SJCRH30 (cell line): ENCODE results near the gene FAM120B. TPM values are rescaled to one million over a fixed set of nuclear protein-coding genes. Genes with fewer than 3 reads are reported as not detected.
A peak's percentile ranks its signal among the peaks of the same experiment; 100 is the strongest.
"Not testable (repeated sequence)": the region's sequence is repeated elsewhere in the genome, so short reads cannot be mapped to it uniquely, and the experiment has no call there.

Source experiments
- DNase-seq, 2 experiments: peaks; one replicate each; pipeline ENCODE4 v3.0.0-alpha.2; 2015 to 2020
- H3K27ac ChIP-seq: fragments of 250-450 bp; sonication (Bioruptor Pico); 2 replicates; pipeline ENCODE4 v1.5.1; 2020; ENCODE audit warnings: mild to moderate bottlenecking, moderate library complexity
- H3K27me3 ChIP-seq: fragments of 250-450 bp; sonication (Bioruptor Pico); 2 replicates; pipeline ENCODE4 v1.5.1; 2020; ENCODE audit warnings: mild to moderate bottlenecking, moderate library complexity
- H3K36me3 ChIP-seq: fragments of 250-450 bp; sonication (Bioruptor Pico); 2 replicates; pipeline ENCODE4 v1.5.1; 2020; ENCODE audit warnings: mild to moderate bottlenecking, moderate library complexity
- H3K4me1 ChIP-seq: fragments of 250-450 bp; sonication (Bioruptor Pico); 2 replicates; pipeline ENCODE4 v1.5.1; 2020; ENCODE audit warnings: mild to moderate bottlenecking, moderate library complexity
- H3K4me3 ChIP-seq: fragments of 250-450 bp; sonication (Bioruptor Pico); 2 replicates; pipeline ENCODE4 v1.5.1; 2020; ENCODE audit warnings: mild to moderate bottlenecking, moderate library complexity
- H3K9me3 ChIP-seq: fragments of 250-450 bp; sonication (Bioruptor Pico); replicated peaks from 2 replicates; pipeline ENCODE4 v1.5.1; 2020; ENCODE audit warnings: mild to moderate bottlenecking, moderate library complexity
- total RNA-seq: library from RNA; depleted of rRNA; stranded (reverse); fragments of >200 nt; shearing (Covaris generic); gene quantifications from 2 replicates; pipeline ENCODE4 v1.2.3, GENCODE V29; 2014

Gene FAM120B
- total RNA-seq, 1 experiment from 2014 or later, result 21.4 TPM

DNA sequence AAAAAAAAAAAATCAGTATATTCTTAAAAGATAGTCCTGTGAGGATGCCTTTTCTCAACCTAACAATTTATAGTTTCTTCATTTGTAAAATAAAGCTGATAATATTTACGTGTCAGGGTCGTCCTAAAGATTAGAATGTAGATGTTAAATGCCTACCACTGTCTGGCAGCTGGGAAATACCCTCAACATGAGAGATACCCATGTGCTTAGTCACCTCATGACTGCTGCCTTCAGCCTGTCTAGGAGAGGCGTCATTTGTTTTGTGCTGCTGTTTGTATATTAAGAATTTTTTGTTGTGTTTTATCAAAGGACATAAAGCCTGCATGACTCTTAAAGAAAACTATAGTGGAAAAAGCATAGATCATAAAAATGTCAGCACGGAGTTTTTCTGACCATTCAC, 9.5 kb downstream of the FAM120B start:
- H3K9me3 ChIP-seq, result no peaks in the 10 kb centered on the region
- no peak overlapping the region for H3K4me3 ChIP-seq
- peaks cover 4% of the 10 kb centered on the region; the same call in 1 of the 2 replicates for H3K4me1 ChIP-seq
- H3K27ac ChIP-seq, result no peak overlapping the region
- H3K27me3 ChIP-seq, result no peaks in the 10 kb centered on the region
- H3K36me3 ChIP-seq, result peaks cover 16% of the 10 kb centered on the region
- DNase-seq, result no peak

DNA sequence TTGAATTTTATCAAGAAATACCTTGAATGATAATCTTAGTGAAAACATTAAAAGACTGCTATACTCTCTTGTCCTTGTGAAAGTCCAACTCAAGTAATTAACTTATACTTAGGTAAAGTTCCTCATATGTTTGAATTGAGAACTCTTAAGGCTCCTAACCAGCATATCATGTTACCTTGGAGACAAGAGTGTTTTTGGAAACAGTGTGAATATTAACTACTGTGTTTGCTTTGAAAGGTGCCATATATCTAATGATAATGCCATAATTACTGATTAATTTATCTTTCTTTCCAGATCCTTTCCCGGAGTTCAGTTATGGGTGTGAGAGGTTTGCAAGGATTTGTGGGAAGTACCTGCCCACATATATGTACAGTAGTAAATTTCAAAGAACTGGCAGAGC, 10.5 kb downstream of the FAM120B start:
- H3K27me3 ChIP-seq, result no peaks in the 10 kb centered on the region
- H3K9me3 ChIP-seq, result no peaks in the 10 kb centered on the region
- peaks cover 4% of the 10 kb centered on the region; the same call in 1 of the 2 replicates for H3K4me1 ChIP-seq
- peaks cover 22% of the 10 kb centered on the region for H3K36me3 ChIP-seq
- no peak for DNase-seq
- no peak overlapping the region for H3K4me3 ChIP-seq
- H3K27ac ChIP-seq, result no peak overlapping the region

DNA sequence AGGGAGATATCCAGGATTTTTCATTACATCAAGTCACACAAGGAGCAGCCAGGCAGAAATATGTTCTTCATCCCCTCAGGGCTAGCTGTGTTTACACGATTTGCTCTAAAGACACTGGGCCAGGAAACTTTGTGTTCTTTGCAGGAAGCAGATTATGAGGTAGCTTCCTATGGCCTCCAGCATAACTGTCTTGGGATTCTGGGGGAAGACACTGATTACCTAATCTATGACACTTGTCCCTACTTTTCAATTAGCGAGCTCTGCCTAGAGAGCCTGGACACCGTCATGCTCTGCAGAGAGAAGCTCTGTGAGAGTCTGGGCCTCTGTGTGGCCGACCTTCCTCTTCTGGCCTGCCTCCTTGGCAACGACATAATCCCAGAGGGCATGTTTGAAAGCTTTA, 11.2 kb downstream of the FAM120B start:
- no peak overlapping the region for H3K27ac ChIP-seq
- no peak overlapping the region for H3K4me3 ChIP-seq
- peaks cover 24% of the 10 kb centered on the region for H3K36me3 ChIP-seq
- no peaks in the 10 kb centered on the region for H3K9me3 ChIP-seq
- no peaks in the 10 kb centered on the region for H3K27me3 ChIP-seq
- no peak for DNase-seq
- H3K4me1 ChIP-seq, result peaks cover 4% of the 10 kb centered on the region; the same call in 1 of the 2 replicates

DNA sequence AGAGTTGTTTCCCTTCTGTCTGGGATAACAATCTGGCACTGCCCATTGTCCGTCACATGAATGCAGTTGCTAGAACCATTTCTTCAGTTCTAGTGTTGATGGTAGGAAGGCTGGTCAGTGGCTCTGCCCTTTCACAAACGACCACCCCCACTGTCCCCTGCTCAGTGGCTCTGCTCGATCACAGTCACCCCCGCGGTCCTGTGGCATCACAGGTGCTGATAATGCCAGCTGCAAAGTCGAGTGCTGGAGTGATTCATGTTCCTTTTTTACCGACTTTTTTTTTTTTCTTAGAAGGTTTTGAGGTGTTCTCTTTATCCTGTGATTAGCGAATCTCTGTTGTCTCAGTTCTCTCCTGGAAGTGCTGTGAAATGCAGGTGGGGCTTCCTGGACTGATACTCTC, 22.8 kb downstream of the FAM120B start:
- DNase-seq, result no peak
- Histone ChIP-seq H3K27me3 (no peaks in the 10 kb centered on the region), H3K4me3 (no peak overlapping the region), H3K4me1 (no peaks in the 10 kb centered on the region), H3K27ac (no peak overlapping the region), H3K9me3 (no peaks in the 10 kb centered on the region), H3K36me3 (peaks cover 34% of the 10 kb centered on the region)

DNA sequence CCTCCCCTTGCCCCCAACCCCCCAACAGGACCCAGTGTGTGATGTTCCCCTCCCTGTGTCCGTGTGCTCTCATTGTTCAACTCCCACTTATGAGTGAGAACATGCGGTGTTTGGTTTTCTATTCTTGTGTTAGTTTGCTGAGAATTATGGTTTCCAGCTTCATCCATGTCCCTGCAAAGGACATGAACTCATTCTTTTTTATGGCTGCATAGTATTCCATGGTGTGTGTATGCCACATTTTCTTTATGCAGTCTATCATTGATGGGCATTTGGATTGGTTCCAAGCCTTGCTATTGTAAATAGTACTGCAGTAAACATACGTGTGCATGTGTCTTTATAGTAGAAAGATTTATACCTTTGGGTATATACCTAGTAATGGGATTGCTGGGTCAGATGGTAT, 28.6 kb downstream of the FAM120B start:
- H3K36me3 ChIP-seq, result peaks cover 20% of the 10 kb centered on the region
- not testable (repeated sequence) for H3K27me3 ChIP-seq, H3K27ac ChIP-seq, H3K9me3 ChIP-seq, H3K4me1 ChIP-seq, DNase-seq, H3K4me3 ChIP-seq

DNA sequence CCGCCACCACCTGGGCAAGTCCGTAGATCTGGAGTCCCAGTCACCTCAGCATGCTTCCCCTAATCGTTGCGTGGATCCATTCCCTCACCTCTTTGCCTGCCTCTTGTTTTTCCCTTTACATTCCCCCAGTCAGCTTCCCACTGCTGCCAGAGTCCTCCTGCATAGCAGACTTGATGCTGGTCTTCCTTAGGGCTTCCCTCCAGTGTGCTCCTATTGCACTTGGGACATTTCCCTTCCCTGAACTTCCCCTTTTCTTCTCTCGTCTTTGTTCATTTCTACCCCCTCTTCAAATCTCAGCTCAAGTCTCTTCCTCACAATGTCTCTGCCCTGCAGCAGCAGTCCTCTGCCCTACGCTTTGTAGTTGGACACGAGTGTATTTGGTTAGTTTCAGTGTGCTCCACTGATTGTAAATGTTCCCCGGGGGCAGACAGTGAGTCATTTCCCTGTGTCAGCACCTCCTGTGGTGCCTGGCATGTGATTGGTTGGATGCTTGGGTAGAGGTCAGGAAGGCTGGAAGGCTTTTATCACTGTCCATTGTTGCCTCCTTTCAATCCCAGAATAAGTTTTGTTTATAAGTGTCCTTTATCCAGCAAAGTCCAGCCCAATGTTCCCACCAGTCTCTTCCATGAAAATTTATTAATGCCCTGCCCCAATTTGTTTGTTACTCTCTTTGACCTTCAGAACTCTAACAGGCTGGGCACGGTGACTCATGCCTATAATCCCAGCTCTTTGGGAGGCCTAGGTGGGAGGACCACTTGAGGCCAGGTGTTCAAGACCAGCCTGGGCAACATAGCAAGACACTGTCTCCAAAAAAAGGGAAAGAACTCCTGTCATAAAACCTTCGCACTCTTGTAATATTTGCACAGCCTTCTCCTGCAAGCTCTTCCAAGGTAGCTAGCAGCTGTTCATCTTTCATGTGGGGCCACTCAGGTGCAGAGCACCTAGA, 38.3 kb downstream of the FAM120B start:
- no peaks in the 10 kb centered on the region for H3K4me1 ChIP-seq
- no peaks in the 10 kb centered on the region for H3K27me3 ChIP-seq
- no peak overlapping the region for H3K27ac ChIP-seq
- peaks cover 27% of the 10 kb centered on the region for H3K36me3 ChIP-seq
- H3K4me3 ChIP-seq, result no peak overlapping the region
- peak; percentile 46 to 48 for DNase-seq
- no peaks in the 10 kb centered on the region for H3K9me3 ChIP-seq

DNA sequence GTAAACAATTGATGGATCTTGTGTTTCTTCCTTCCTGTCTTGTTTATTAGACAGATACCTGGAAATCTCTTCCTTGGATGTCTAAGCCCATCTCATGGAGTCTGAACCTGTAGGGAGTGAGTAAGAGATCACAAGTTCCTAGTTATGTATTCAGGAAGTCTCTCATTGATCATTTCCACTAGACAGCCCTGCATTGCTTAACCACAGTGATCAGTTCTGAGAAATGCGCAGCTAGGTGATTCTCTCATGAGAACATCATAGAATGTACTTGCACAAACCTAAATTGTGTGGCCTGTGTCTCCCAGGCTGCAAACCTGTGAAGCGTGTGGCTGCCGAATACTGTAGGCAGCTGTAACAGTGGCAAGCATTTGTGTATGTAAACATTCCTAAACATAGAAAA, 39.1 kb downstream of the FAM120B start:
- no peak overlapping the region for H3K4me3 ChIP-seq
- no peak for DNase-seq
- peaks cover 35% of the 10 kb centered on the region for H3K36me3 ChIP-seq
- no peaks in the 10 kb centered on the region for H3K27me3 ChIP-seq
- no peak overlapping the region for H3K27ac ChIP-seq
- no peaks in the 10 kb centered on the region for H3K9me3 ChIP-seq
- H3K4me1 ChIP-seq, result no peaks in the 10 kb centered on the region

DNA sequence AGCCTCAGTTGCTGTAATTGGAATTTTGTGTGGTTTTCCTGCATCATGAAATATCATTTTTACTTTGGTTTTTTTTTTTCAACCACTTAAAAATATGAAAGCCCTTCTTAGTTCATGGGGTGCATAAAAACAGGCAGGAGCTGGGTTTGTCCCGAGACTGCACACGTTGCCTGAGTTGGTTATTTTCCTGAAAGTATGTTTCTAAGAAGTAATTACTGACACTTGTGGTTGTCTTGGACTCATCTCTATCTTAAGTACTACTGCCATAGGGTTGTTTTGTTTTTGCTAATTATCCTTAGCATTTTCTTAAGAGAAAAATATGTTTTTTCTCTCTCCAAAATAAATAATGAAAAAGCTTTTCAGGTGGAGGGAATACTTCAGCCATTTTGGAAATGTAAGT, 40.1 kb downstream of the FAM120B start:
- Histone ChIP-seq H3K27me3 (no peaks in the 10 kb centered on the region), H3K27ac (no peak overlapping the region), H3K4me1 (no peaks in the 10 kb centered on the region), H3K36me3 (peaks cover 43% of the 10 kb centered on the region), H3K4me3 (no peak overlapping the region), H3K9me3 (peaks cover 2% of the 10 kb centered on the region; the same call in 1 of the 2 replicates)
- DNase-seq, result no peak

DNA sequence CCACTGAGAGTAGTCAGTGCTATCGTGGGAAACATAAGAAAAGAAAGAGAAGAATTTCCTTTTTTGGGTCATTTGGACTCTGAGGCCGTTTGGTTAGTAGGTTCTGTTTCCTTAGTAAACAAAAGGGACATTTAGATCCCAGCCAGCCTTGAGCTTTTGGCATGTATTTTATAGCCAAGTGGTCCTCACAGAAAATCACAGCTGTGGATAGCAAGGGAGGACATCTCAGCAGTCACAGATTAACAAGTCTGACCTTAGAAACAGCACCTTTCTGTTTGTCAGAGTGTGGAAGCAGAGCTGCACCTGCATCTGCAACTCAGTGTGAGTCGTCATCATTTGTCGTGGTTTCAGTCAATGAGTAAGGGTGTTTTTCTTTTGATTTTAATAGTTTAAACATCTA, 40.5 kb downstream of the FAM120B start:
- no peaks in the 10 kb centered on the region for H3K27me3 ChIP-seq
- peaks cover 4% of the 10 kb centered on the region; the same call in 1 of the 2 replicates for H3K9me3 ChIP-seq

DNA sequence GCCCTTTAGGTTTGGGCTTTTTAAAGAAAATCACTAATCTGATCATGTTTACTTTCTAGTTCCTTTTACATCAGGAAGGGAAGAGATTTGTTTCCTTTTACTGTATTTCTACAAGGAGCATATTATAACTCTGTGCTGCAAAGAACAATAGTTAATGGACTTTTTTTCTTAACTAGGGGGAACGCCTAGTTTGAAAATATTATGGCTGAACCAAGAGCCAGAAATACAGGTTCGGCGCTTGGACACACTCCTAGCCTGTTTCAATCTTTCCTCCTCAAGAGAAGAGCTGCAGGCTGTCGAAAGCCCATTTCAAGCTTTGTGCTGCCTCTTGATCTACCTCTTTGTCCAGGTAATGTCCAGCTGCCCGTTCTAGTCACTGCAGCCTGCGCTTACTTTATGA, 41.4 kb downstream of the FAM120B start:
- Histone ChIP-seq H3K36me3 (peaks cover 47% of the 10 kb centered on the region), H3K4me3 (no peak overlapping the region), H3K27me3 (no peaks in the 10 kb centered on the region), H3K27ac (no peak overlapping the region), H3K4me1 (no peaks in the 10 kb centered on the region), H3K9me3 (peaks cover 4% of the 10 kb centered on the region; the same call in 1 of the 2 replicates)
- DNase-seq, result no peak

More for the DNA sequence above, 40.5 kb downstream of the FAM120B start:
- Histone ChIP-seq H3K4me3 (no peak overlapping the region), H3K4me1 (no peaks in the 10 kb centered on the region), H3K36me3 (peaks cover 47% of the 10 kb centered on the region), H3K27ac (no peak overlapping the region)
- no peak for DNase-seq

DNA sequence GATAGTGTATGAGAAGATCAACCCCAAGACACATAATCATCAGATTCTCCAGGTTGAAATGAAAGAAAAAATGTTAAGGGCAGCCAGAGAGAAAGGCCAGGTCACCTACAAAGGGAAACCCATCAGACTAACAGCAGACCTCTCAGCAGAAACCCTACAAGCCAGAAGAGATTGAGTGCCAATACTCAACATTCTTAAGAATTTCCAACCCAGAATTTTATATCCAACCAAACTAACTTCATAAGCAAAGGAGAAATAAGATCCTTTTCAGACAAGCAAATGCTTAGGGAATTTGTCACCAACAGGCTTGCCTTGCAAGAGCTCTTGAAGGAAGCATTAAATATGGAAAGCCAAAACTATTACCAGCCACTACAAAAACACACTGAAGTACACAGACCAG, 44.9 kb downstream of the FAM120B start:
- peaks cover 37% of the 10 kb centered on the region for H3K36me3 ChIP-seq
- H3K4me3 ChIP-seq, H3K27ac ChIP-seq, H3K4me1 ChIP-seq, DNase-seq, H3K9me3 ChIP-seq, H3K27me3 ChIP-seq: not testable (repeated sequence)

DNA sequence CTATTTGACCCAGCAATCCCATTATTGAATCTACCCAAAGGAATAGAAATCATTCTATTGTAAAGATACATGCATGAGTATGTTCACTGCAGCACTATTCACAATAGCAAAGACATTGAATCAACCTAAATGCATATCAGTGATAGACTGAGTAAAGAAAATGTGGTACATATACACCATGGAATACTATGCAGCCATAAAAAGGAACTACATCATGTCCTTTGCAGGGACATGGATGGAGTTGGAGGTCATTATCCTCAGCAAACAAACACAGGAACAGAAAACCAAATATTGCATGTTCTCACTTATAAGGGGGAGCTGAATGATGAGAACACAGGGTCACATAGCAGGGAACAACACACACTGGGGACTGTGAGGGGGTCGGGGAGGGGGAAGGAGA, 48.6 kb downstream of the FAM120B start:
- not testable (repeated sequence) for H3K27me3 ChIP-seq, H3K9me3 ChIP-seq, H3K4me1 ChIP-seq, H3K4me3 ChIP-seq, DNase-seq, H3K27ac ChIP-seq
- peaks cover 24% of the 10 kb centered on the region for H3K36me3 ChIP-seq

DNA sequence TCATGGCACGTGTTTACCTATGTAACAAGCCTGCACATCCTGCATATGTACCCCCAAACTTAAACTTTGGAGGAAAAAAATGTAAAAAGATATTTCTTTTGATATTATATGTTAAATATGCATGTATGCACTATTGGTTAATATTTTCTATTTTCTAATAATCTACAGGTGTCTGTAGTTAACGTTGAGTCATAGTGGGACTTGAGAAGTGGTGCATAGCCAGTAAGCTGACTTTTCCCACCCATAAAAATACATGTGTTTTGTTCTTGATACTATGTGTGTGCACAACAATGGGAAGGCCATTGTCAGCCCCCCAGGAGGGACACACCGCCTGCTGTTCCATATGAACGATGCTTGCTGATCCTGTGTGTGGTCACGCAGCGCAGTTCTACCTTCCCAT, 49.1 kb downstream of the FAM120B start:
- no peak overlapping the region for H3K4me3 ChIP-seq
- no peak for DNase-seq
- H3K36me3 ChIP-seq, result peaks cover 23% of the 10 kb centered on the region
- peaks cover 4% of the 10 kb centered on the region; the same call in 1 of the 2 replicates for H3K9me3 ChIP-seq
- H3K27me3 ChIP-seq, result no peaks in the 10 kb centered on the region
- H3K4me1 ChIP-seq, result no peaks in the 10 kb centered on the region
- no peak overlapping the region for H3K27ac ChIP-seq

DNA sequence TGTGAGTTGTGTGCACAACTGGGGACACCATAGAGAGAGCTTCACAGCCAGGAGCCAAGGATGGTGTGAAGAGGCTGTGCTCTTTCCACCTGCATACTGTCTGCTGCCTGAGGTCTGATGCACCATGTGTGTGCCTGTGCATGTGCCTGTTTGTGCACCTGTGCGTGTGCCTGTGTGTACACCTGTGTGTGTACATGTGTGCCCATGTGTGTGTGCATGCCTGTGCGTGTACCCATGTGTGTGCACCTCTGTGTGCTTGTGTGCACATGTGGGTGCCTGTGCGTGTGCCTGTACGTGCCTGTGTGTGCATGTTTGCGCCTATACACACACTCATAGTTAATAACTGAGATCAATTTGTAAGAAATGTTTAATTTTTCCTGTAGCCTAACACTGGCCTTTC, 51.3 kb downstream of the FAM120B start:
- Histone ChIP-seq H3K4me3 (no peak overlapping the region), H3K9me3 (no peaks in the 10 kb centered on the region), H3K27ac (no peak overlapping the region), H3K27me3 (no peaks in the 10 kb centered on the region), H3K36me3 (peaks cover 16% of the 10 kb centered on the region; the same call in 1 of the 2 replicates), H3K4me1 (no peaks in the 10 kb centered on the region)
- DNase-seq, result no peak

DNA sequence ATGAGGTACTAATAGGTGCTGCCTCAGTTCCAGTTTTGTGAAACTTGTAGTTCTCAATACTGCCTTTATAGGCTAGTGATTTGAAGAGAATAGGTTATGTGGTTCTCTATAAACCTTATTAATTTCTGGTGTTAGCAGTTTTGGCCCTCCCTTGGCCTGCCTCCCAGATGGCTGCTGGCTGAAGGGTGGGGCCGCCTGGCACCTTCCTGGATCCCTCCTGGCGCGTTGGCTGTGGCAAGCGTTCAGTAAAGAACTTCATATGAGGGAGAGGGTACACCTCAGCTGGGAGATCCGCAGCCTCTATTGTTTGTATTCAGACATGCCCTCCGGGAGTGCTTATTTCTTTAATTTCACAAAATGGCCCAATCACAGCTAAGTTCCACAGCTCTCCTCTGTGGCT, 51.9 kb downstream of the FAM120B start:
- Histone ChIP-seq H3K27me3 (no peaks in the 10 kb centered on the region), H3K36me3 (peaks cover 16% of the 10 kb centered on the region; the same call in 1 of the 2 replicates), H3K4me1 (no peaks in the 10 kb centered on the region), H3K4me3 (no peak overlapping the region), H3K9me3 (no peaks in the 10 kb centered on the region), H3K27ac (no peak overlapping the region)
- DNase-seq, result no peak
